Endodermal cell (in vitro differentiated cells): ENCODE results near the gene CCDC27. TPM values are rescaled to one million over a fixed set of nuclear protein-coding genes. Genes with fewer than 3 reads are reported as not detected.
A peak's percentile ranks its signal among the peaks of the same experiment; 100 is the strongest.
"Not testable (repeated sequence)": the region's sequence is repeated elsewhere in the genome, so short reads cannot be mapped to it uniquely, and the experiment has no call there.

ENCODE experiments used
- DNase-seq: peaks from one replicate; pipeline ENCODE4 v3.0.0-alpha.2; 2017
- H3K27ac ChIP-seq: 2 replicates; pipeline ENCODE4 v1.5.1; 2013; ENCODE audit warnings: mild to moderate bottlenecking, low read depth, low read length, moderate library complexity
- H3K27me3 ChIP-seq: 2 replicates; pipeline ENCODE4 v1.6.1; 2013; ENCODE audit warnings: mild to moderate bottlenecking, low read length, moderate library complexity; ENCODE audit not compliant: insufficient read depth, control insufficient read depth, poor library complexity, severe bottlenecking
- H3K36me3 ChIP-seq: 2 replicates; pipeline ENCODE4 v1.7.0; 2013; ENCODE audit warnings: mild to moderate bottlenecking, low read length, moderate library complexity; ENCODE audit not compliant: control insufficient read depth, insufficient read depth
- H3K4me1 ChIP-seq: one replicate; pipeline ENCODE4 v1.7.0; 2013; ENCODE audit warnings: low read length; ENCODE audit not compliant: control insufficient read depth, insufficient read depth
- H3K4me3 ChIP-seq: 2 replicates; pipeline ENCODE4 v1.5.1; 2013; ENCODE audit warnings: mild to moderate bottlenecking, low read length, moderate library complexity
- H3K9ac ChIP-seq: 2 replicates; pipeline ENCODE4 v1.6.1; 2013; ENCODE audit warnings: mild to moderate bottlenecking, low read length, moderate library complexity; ENCODE audit not compliant: poor library complexity, severe bottlenecking; ENCODE audit errors: extremely low read depth
- H3K9me3 ChIP-seq: 2 replicates; pipeline ENCODE4 v1.6.1; 2013; ENCODE audit warnings: mild to moderate bottlenecking, low read length, moderate library complexity; ENCODE audit not compliant: control insufficient read depth
- H3K27ac Mint-ChIP-seq: 2 replicates; pipeline ENCODE4 v1.8.0; 2020; ENCODE audit warnings: mixed read lengths
- H3K27me3 Mint-ChIP-seq: 2 replicates; pipeline ENCODE4 v1.8.0; 2021; ENCODE audit warnings: mild to moderate bottlenecking, mixed read lengths; ENCODE audit not compliant: insufficient read depth
- H3K36me3 Mint-ChIP-seq: 2 replicates; pipeline ENCODE4 v1.8.0; 2020; ENCODE audit warnings: low read depth, mixed read lengths
- H3K4me1 Mint-ChIP-seq: 2 replicates; pipeline ENCODE4 v1.8.0; 2020; ENCODE audit warnings: mixed read lengths
- H3K4me3 Mint-ChIP-seq: 2 replicates; pipeline ENCODE4 v1.8.0; 2020; ENCODE audit warnings: mild to moderate bottlenecking, moderate library complexity, mixed read lengths
- H3K9me3 Mint-ChIP-seq: 2 replicates; pipeline ENCODE4 v1.8.0; 2020; ENCODE audit warnings: mild to moderate bottlenecking, mixed read lengths
- whole genome bisulfite sequencing, 2 experiments: methylation state at CpG; one replicate each; pipeline versions ENCODE4 v1.1.5 to v1.1.7; 2013; ENCODE audit warnings: missing lambda C conversion rate in 2 of 2, mixed read lengths in 1 of 2; ENCODE audit not compliant: insufficient coverage in 1 of 2, insufficient read length in 1 of 2; 5-methylcytosine and 5-hydroxymethylcytosine counted together
- total RNA-seq, 2 donors: library from RNA; stranded (reverse); fragmentation: NEBNext Ultra II Directional in 1 of 2; extraction: Animal tissue kit (Norgen Biotek cat#: 25700) in 1 of 2; gene quantifications; 2 replicates in 1 of 2; 3 replicates in 1 of 2; pipeline ENCODE4 v1.2.1, GENCODE V29; 2021
- TF ChIP-seq, protein P1 (sequence below): fragments of 200-600 bp; sonication (generic); conservative IDR thresholded peaks from 2 replicates; pipeline ENCODE4 v1.5.0; 2021; ENCODE audit warnings: antibody characterized with exemption, mild to moderate bottlenecking

The CCDC27 gene
- total RNA-seq, 2 donors from 2014 or later: not detected

DNA sequence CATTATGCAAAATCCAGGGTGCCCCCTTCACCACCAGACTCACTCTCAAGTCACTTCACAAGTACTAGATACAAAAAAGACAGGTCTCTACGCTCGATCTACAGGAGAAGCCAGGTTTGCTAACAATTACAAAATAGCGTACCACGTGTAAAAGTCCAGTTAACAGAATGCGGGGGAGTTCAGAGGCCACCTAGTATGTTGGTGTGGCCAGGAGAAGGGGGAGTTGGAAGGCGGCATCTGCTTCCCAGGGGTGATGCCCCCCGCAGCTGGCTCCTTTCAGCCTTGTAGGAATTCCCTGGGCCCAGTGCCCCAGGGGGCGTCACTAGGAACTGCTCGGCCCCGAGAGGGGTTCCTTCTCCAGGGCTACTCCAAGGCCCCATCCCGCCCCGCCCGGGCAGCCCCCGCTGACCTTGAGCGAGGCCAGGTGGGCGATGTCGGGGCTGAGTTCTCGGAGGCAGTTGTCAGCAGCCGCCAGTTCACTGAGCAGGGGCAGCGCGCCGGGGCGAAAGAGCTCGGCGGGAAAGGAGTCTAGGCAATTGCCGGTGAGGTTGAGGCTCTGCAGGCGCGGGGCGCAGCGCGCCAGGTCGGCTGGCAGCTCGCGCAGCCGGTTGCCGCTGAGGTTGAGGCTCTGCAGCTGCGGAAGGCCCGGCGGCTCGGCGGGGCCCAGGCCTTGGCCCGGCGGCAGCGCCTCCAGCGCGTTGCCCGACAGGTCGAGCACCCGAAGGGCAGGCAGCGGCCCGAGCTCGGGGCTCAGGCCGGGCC is 43.4 kb downstream of the CCDC27 start:
- Mint-ChIP-seq H3K4me3 (peak overlapping the region; percentile 75), H3K36me3 (peaks cover 14% of the 10 kb centered on the region), H3K27ac (peak overlapping the region; percentile 76), H3K4me1 (peaks cover 24% of the 10 kb centered on the region), H3K27me3 (peaks cover 8% of the 10 kb centered on the region), H3K9me3 (peaks cover 2% of the 10 kb centered on the region)
- DNase-seq: no peak
- TF ChIP-seq, protein P1, sequence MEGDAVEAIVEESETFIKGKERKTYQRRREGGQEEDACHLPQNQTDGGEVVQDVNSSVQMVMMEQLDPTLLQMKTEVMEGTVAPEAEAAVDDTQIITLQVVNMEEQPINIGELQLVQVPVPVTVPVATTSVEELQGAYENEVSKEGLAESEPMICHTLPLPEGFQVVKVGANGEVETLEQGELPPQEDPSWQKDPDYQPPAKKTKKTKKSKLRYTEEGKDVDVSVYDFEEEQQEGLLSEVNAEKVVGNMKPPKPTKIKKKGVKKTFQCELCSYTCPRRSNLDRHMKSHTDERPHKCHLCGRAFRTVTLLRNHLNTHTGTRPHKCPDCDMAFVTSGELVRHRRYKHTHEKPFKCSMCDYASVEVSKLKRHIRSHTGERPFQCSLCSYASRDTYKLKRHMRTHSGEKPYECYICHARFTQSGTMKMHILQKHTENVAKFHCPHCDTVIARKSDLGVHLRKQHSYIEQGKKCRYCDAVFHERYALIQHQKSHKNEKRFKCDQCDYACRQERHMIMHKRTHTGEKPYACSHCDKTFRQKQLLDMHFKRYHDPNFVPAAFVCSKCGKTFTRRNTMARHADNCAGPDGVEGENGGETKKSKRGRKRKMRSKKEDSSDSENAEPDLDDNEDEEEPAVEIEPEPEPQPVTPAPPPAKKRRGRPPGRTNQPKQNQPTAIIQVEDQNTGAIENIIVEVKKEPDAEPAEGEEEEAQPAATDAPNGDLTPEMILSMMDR: no peak
- Histone ChIP-seq H3K9ac (peak overlapping the region; percentile 78), H3K27me3 (no peaks in the 10 kb centered on the region), H3K36me3 (no peaks in the 10 kb centered on the region), H3K27ac (no peak overlapping the region), H3K4me3 (peak overlapping the region; percentile 97), H3K4me1 (no peaks in the 10 kb centered on the region), H3K9me3 (peaks cover 4% of the 10 kb centered on the region)
- WGBS, 2 experiments: 5 to 12% methylated on average over 16 to 53 of the region's 53 CpGs

DNA sequence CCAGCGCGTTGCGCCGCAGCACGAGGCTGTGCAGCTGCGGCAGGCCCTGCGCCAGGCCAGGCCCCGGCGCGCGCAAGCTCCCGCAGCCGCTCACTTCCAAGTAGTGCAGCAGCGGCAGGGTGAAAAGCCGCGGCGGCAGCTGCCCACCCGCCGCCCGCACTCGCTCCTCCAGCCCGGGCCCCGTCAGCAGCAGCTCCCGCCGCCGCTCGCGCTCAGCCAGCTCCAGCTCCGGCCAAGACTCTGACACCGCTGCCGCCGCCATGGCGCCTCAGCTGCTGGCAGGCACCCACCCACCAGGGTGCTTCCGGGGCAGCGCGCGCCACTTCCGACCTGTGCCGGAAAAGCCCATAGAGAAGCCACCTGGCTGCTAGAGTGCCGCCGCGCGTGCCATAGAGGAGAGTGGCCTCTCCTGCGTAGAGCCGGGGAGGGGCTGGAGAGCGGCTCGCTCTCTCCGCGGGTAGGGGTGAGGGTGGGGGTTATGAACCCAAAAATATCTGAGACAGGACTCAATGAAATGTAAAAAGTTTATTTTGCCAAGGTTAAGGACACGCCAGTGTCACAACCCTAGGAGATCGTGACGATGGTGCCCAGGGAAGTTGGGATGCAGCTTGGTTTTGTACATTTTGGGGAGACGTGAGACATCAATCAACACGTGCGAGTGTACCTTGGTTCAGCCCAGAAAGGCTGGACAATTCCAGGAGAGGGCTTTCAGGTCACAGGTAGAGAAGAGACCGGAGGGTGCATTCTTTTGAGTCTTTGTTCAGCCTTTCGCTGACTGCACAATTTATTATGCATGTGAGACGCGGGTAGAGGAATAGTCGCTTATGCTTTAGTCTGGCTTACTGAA is 44.2 kb downstream of the CCDC27 start, which contains the start of gene LRRC47:
Gene LRRC47, minus strand, starts transcription at position 284 of the 847 bp plus-strand sequence. Its CDS starts 22 bp downstream, at position 262.
- H3K4me3 Mint-ChIP-seq: peak within 1 kb of the TSS; percentile 75
- H3K4me3 ChIP-seq: peak within 1 kb of the TSS; percentile 97
- peaks cover 11% of the 10 kb centered on the region for H3K9me3 ChIP-seq
- DNase-seq: peak; percentile 96
- peaks cover 14% of the 10 kb centered on the region for H3K36me3 Mint-ChIP-seq
- H3K36me3 ChIP-seq: no peaks in the 10 kb centered on the region
- H3K27me3 Mint-ChIP-seq: peaks cover 15% of the 10 kb centered on the region
- whole genome bisulfite sequencing, 2 experiments: 5 to 7% methylated on average over 54 to 60 of the region's 60 CpGs
- no peaks in the 10 kb centered on the region for H3K4me1 ChIP-seq
- H3K9ac ChIP-seq: peak within 1 kb of the TSS; percentile 78
- peak within 1 kb of the TSS; percentile 58 for H3K27ac ChIP-seq
- no peaks in the 10 kb centered on the region for H3K27me3 ChIP-seq
- H3K27ac Mint-ChIP-seq: peak within 1 kb of the TSS; percentile 89
- H3K4me1 Mint-ChIP-seq: peaks cover 24% of the 10 kb centered on the region
- peaks cover 10% of the 10 kb centered on the region for H3K9me3 Mint-ChIP-seq
- TF ChIP-seq, protein P1: no peak

DNA sequence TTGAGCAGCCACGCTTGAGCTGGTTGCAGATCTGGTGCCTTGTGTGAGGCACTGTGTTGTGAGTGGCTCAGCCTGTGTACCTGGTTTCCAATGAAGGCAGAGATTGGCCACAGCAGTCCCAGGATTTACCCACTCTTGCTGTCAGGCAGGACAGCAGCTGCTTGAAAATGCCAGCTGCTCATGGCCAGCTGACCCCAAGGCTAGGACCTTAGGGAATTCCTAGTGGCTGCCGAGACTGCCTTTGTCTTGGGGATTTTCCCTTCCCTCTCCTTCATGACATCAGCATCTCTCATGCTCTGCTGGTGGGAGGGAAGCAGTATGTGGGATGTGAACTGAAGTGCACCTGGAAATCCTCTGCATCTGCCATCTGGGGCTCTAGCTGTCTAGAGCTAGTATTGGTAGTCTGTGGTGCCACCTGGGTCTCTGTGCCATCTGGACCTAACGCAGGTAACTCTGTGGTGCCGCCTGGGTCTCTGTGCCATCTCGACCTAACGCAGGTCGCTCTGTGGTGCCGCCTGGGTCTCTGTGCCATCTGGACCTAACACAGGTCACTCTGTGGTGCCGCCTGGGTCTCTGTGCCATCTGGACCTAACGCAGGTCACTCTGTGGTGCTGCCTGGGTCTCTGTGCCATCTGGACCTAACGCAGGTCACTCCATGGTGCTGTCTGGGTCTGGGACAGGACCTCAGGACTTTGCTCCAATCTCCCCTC is 47.9 kb downstream of the CCDC27 start:
- peaks cover 11% of the 10 kb centered on the region for H3K9me3 ChIP-seq
- H3K9ac ChIP-seq: no peak overlapping the region
- peaks cover 13% of the 10 kb centered on the region for H3K4me1 Mint-ChIP-seq
- no peaks in the 10 kb centered on the region for H3K36me3 ChIP-seq
- H3K4me1 ChIP-seq: no peaks in the 10 kb centered on the region
- no peak overlapping the region for H3K4me3 Mint-ChIP-seq
- no peak for DNase-seq
- H3K9me3 Mint-ChIP-seq: peaks cover 26% of the 10 kb centered on the region
- peaks cover 18% of the 10 kb centered on the region for H3K27me3 Mint-ChIP-seq
- no peak overlapping the region for H3K4me3 ChIP-seq
- no peak overlapping the region for H3K27ac Mint-ChIP-seq
- H3K27ac ChIP-seq: peak overlapping the region; percentile 50
- H3K36me3 Mint-ChIP-seq: no peaks in the 10 kb centered on the region
- TF ChIP-seq, protein P1: no peak
- 86 to 92% methylated on average over 6 to 11 of the region's 11 CpGs for WGBS, 2 experiments
- no peaks in the 10 kb centered on the region for H3K27me3 ChIP-seq

DNA sequence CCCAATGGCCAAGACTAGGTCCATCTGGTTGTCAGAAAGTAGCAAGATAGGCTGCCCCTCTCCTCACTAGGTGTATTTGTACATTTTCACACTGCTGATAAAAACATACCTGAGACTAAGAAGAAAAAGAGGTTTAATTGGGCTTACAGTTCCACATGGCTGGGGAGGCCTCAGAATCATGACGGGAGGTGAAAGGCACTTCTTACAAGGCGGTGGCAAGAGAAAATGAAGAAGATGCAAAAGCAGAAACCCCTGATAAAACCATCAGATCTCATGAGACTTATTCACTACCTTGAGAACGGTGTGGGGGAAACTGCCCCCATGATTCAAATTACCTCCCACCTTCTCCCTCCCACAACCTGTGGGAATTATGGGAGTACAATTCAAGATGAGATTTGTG is 48.5 kb downstream of the CCDC27 start:
- not testable (repeated sequence) for H3K4me3 ChIP-seq, H3K36me3 ChIP-seq, DNase-seq, H3K36me3 Mint-ChIP-seq, H3K27ac Mint-ChIP-seq, H3K9ac ChIP-seq, H3K4me3 Mint-ChIP-seq, H3K4me1 Mint-ChIP-seq, H3K27ac ChIP-seq, H3K27me3 ChIP-seq, H3K4me1 ChIP-seq
- WGBS, 2 experiments: 90 to 100% methylated on average over 1 to 3 of the region's 3 CpGs
- Mint-ChIP-seq H3K9me3 (peaks cover 33% of the 10 kb centered on the region), H3K27me3 (peaks cover 23% of the 10 kb centered on the region)
- peaks cover 11% of the 10 kb centered on the region for H3K9me3 ChIP-seq
